ENCODE data around the gene NFATC2. TPM values are rescaled to one million over a fixed set of nuclear protein-coding genes. Genes with fewer than 3 reads are reported as not detected.

The NFATC2 gene
- polyA plus RNA-seq, 2 donors, result 0.75 to 0.90 TPM

- no peaks in the 10 kb centered on the region for H3K36me3 ChIP-seq (ENCODE audit: control insufficient read depth in 2 of 2, insufficient read depth in 2 of 2, low read length in 1 of 2)
- peak overlapping the region in 1 of 2 donors; percentile 27 for H3K27ac ChIP-seq (ENCODE audit: low read depth in 2 of 2, low read length in 1 of 2)
- no peaks in the 10 kb centered on the region for H3K27me3 ChIP-seq (ENCODE audit: control insufficient read depth in 1 of 2, insufficient read depth in 2 of 2, low read length in 2 of 2)
- no peaks in the 10 kb centered on the region for H3K9me3 ChIP-seq (ENCODE audit: control insufficient read depth in 2 of 2, insufficient read depth in 1 of 2, low read depth in 1 of 2, low read length in 1 of 2)
- no peak overlapping the region for H3K4me3 ChIP-seq (ENCODE audit: low read depth in 1 of 2, low read length in 2 of 2)
- WGBS, 2 donors, result 51 to 61% methylated on average over 11 of the region's 11 CpGs
- H3K4me1 ChIP-seq (ENCODE audit: control insufficient read depth in 2 of 2, insufficient read depth in 2 of 2, low read length in 1 of 2), result peaks cover 0 to 1% of the 10 kb centered on the region in 2 donors
These were observed 152.8 kb downstream of the NFATC2 start for GRCh38 chr20:51389543-51390264.

GRCh38 chr20:51388756-51389542 lies 153.6 kb downstream of the NFATC2 start:
- 41 to 46% methylated on average over 7 of the region's 7 CpGs for WGBS, 2 donors
- Histone ChIP-seq H3K4me3 (ENCODE audit: low read depth in 1 of 2, low read length in 2 of 2) (no peak overlapping the region), H3K27ac (ENCODE audit: low read depth in 2 of 2, low read length in 1 of 2) (no peak overlapping the region), H3K36me3 (ENCODE audit: control insufficient read depth in 2 of 2, insufficient read depth in 2 of 2, low read length in 1 of 2) (no peaks in the 10 kb centered on the region), H3K9me3 (ENCODE audit: control insufficient read depth in 2 of 2, insufficient read depth in 1 of 2, low read depth in 1 of 2, low read length in 1 of 2) (no peaks in the 10 kb centered on the region), H3K4me1 (ENCODE audit: control insufficient read depth in 2 of 2, insufficient read depth in 2 of 2, low read length in 1 of 2) (no peaks in the 10 kb centered on the region), H3K27me3 (ENCODE audit: control insufficient read depth in 1 of 2, insufficient read depth in 2 of 2, low read length in 2 of 2) (no peaks in the 10 kb centered on the region)

GRCh38 chr20:51388227-51388626 lies 154.3 kb downstream of the NFATC2 start:
- Histone ChIP-seq H3K27ac (ENCODE audit: low read depth in 2 of 2, low read length in 1 of 2) (no peak overlapping the region), H3K4me3 (ENCODE audit: low read depth in 1 of 2, low read length in 2 of 2) (no peak overlapping the region)

GRCh38 chr20:51387125-51387875 lies 155.2 kb downstream of the NFATC2 start:
- whole genome bisulfite sequencing, 2 donors, result 83 to 86% methylated on average over 9 of the region's 9 CpGs
- Histone ChIP-seq H3K27ac (ENCODE audit: low read depth in 2 of 2, low read length in 1 of 2) (no peak overlapping the region), H3K36me3 (ENCODE audit: control insufficient read depth in 2 of 2, insufficient read depth in 2 of 2, low read length in 1 of 2) (no peaks in the 10 kb centered on the region), H3K27me3 (ENCODE audit: control insufficient read depth in 1 of 2, insufficient read depth in 2 of 2, low read length in 2 of 2) (no peaks in the 10 kb centered on the region), H3K4me1 (ENCODE audit: control insufficient read depth in 2 of 2, insufficient read depth in 2 of 2, low read length in 1 of 2) (peaks cover 0 to 5% of the 10 kb centered on the region in 2 donors), H3K4me3 (ENCODE audit: low read depth in 1 of 2, low read length in 2 of 2) (no peak overlapping the region), H3K9me3 (ENCODE audit: control insufficient read depth in 2 of 2, insufficient read depth in 1 of 2, low read depth in 1 of 2, low read length in 1 of 2) (no peaks in the 10 kb centered on the region)

More at GRCh38 chr20:51388227-51388626, 154.3 kb downstream of the NFATC2 start:
- Histone ChIP-seq H3K36me3 (ENCODE audit: control insufficient read depth in 2 of 2, insufficient read depth in 2 of 2, low read length in 1 of 2) (no peaks in the 10 kb centered on the region), H3K4me1 (ENCODE audit: control insufficient read depth in 2 of 2, insufficient read depth in 2 of 2, low read length in 1 of 2) (no peaks in the 10 kb centered on the region), H3K9me3 (ENCODE audit: control insufficient read depth in 2 of 2, insufficient read depth in 1 of 2, low read depth in 1 of 2, low read length in 1 of 2) (no peaks in the 10 kb centered on the region), H3K27me3 (ENCODE audit: control insufficient read depth in 1 of 2, insufficient read depth in 2 of 2, low read length in 2 of 2) (no peaks in the 10 kb centered on the region)

GRCh38 chr20:51386586-51386985 lies 155.9 kb downstream of the NFATC2 start:
- Histone ChIP-seq H3K4me1 (ENCODE audit: control insufficient read depth in 2 of 2, insufficient read depth in 2 of 2, low read length in 1 of 2) (peaks cover 0 to 5% of the 10 kb centered on the region in 2 donors), H3K27ac (ENCODE audit: low read depth in 2 of 2, low read length in 1 of 2) (no peak overlapping the region), H3K36me3 (ENCODE audit: control insufficient read depth in 2 of 2, insufficient read depth in 2 of 2, low read length in 1 of 2) (no peaks in the 10 kb centered on the region), H3K4me3 (ENCODE audit: low read depth in 1 of 2, low read length in 2 of 2) (no peak overlapping the region), H3K27me3 (ENCODE audit: control insufficient read depth in 1 of 2, insufficient read depth in 2 of 2, low read length in 2 of 2) (no peaks in the 10 kb centered on the region), H3K9me3 (ENCODE audit: control insufficient read depth in 2 of 2, insufficient read depth in 1 of 2, low read depth in 1 of 2, low read length in 1 of 2) (no peaks in the 10 kb centered on the region)
- WGBS, 2 donors, result 76 to 79% methylated on average over 4 of the region's 4 CpGs

- H3K27ac ChIP-seq (ENCODE audit: low read depth in 2 of 2, low read length in 1 of 2), result no peak overlapping the region
- no peaks in the 10 kb centered on the region for H3K36me3 ChIP-seq (ENCODE audit: control insufficient read depth in 2 of 2, insufficient read depth in 2 of 2, low read length in 1 of 2)
- peaks cover 0 to 5% of the 10 kb centered on the region in 2 donors for H3K4me1 ChIP-seq (ENCODE audit: control insufficient read depth in 2 of 2, insufficient read depth in 2 of 2, low read length in 1 of 2)
- no peaks in the 10 kb centered on the region for H3K9me3 ChIP-seq (ENCODE audit: control insufficient read depth in 2 of 2, insufficient read depth in 1 of 2, low read depth in 1 of 2, low read length in 1 of 2)
- H3K27me3 ChIP-seq (ENCODE audit: control insufficient read depth in 1 of 2, insufficient read depth in 2 of 2, low read length in 2 of 2), result no peaks in the 10 kb centered on the region
- WGBS, 2 donors, result 89 to 90% methylated on average over 7 of the region's 7 CpGs
- no peak overlapping the region for H3K4me3 ChIP-seq (ENCODE audit: low read depth in 1 of 2, low read length in 2 of 2)
These were observed 156.6 kb downstream of the NFATC2 start for GRCh38 chr20:51385646-51386530.

- 79 to 85% methylated on average over 3 of the region's 3 CpGs for WGBS, 2 donors
- Histone ChIP-seq H3K4me3 (ENCODE audit: low read depth in 1 of 2, low read length in 2 of 2) (no peak overlapping the region), H3K36me3 (ENCODE audit: control insufficient read depth in 2 of 2, insufficient read depth in 2 of 2, low read length in 1 of 2) (no peaks in the 10 kb centered on the region), H3K27ac (ENCODE audit: low read depth in 2 of 2, low read length in 1 of 2) (no peak overlapping the region), H3K4me1 (ENCODE audit: control insufficient read depth in 2 of 2, insufficient read depth in 2 of 2, low read length in 1 of 2) (peaks cover 0 to 5% of the 10 kb centered on the region in 2 donors), H3K27me3 (ENCODE audit: control insufficient read depth in 1 of 2, insufficient read depth in 2 of 2, low read length in 2 of 2) (no peaks in the 10 kb centered on the region), H3K9me3 (ENCODE audit: control insufficient read depth in 2 of 2, insufficient read depth in 1 of 2, low read depth in 1 of 2, low read length in 1 of 2) (no peaks in the 10 kb centered on the region)
These were observed 157.6 kb downstream of the NFATC2 start for GRCh38 chr20:51384875-51385274.

- Histone ChIP-seq H3K4me3 (ENCODE audit: low read depth in 1 of 2, low read length in 2 of 2) (no peak overlapping the region), H3K4me1 (ENCODE audit: control insufficient read depth in 2 of 2, insufficient read depth in 2 of 2, low read length in 1 of 2) (peaks cover 0 to 5% of the 10 kb centered on the region in 2 donors), H3K27me3 (ENCODE audit: control insufficient read depth in 1 of 2, insufficient read depth in 2 of 2, low read length in 2 of 2) (no peaks in the 10 kb centered on the region), H3K9me3 (ENCODE audit: control insufficient read depth in 2 of 2, insufficient read depth in 1 of 2, low read depth in 1 of 2, low read length in 1 of 2) (no peaks in the 10 kb centered on the region), H3K36me3 (ENCODE audit: control insufficient read depth in 2 of 2, insufficient read depth in 2 of 2, low read length in 1 of 2) (no peaks in the 10 kb centered on the region), H3K27ac (ENCODE audit: low read depth in 2 of 2, low read length in 1 of 2) (no peak overlapping the region)
- 87 to 90% methylated on average over 11 of the region's 11 CpGs for WGBS, 2 donors
These were observed 158.5 kb downstream of the NFATC2 start for GRCh38 chr20:51383891-51384510.
